Measurements from ENCODE around the gene ENPP1. TPM values are rescaled to one million over a fixed set of nuclear protein-coding genes. Genes with fewer than 3 reads are reported as not detected.

ENPP1 gene
- total RNA-seq, 1 donor: 6.0 TPM

DNA sequence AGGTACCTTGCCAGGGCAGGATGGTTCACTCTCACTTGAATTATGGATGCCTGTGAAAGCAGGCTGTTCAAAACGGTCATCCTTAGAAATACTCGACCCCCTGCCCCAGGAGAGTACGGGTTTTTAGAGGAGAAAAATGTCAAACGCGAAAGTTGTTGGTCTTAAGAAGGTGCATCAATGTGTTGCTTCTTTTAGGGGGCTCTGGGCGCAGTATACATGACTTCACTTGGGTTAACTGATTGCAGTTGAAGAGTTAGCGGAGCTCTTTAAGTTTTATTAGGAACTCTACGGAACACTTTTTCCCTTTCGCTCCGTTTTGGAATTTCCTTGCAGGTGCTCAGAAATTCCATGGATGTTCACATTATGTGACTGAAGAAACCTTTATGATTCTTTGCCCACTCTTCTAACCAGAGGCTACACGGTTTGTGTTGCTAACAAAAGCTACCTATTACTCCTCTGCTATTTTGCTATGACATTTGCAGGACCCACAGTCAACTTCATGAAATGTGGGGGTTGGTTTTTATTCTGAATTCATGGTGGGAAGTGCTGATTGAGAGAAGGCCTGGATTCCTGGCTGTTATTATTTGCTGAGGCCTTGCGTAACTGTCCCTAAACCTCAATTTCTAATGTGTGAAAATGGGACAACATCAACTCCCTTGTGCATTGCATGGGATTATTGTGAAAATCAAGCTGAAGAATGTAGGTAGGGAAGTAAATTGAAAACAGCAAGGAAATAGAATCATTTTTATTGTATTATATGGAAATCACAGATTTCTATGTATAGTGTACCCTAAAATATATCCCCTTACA lies 845 bp downstream of the ENPP1 start:
- TF ChIP-seq CTCF (IDR thresholded peaks at IDR 0.05; ENCODE audit: insufficient read depth, low read depth, low read length): no peak

GRCh38 chr6:131811500-131811899 lies 3.7 kb downstream of the ENPP1 start:
- no peak overlapping the region for H3K4me3 ChIP-seq (ENCODE audit: low read depth, low read length)
- no peak for TF ChIP-seq CTCF (IDR thresholded peaks at IDR 0.05; ENCODE audit: insufficient read depth, low read depth, low read length)
- no peak for DNase-seq (ENCODE audit: low read depth)

More for the DNA sequence above, 845 bp downstream of the ENPP1 start:
- no peak for DNase-seq (ENCODE audit: low read depth)
- H3K4me3 ChIP-seq (ENCODE audit: low read depth, low read length): peak overlapping the region; percentile 60

DNA sequence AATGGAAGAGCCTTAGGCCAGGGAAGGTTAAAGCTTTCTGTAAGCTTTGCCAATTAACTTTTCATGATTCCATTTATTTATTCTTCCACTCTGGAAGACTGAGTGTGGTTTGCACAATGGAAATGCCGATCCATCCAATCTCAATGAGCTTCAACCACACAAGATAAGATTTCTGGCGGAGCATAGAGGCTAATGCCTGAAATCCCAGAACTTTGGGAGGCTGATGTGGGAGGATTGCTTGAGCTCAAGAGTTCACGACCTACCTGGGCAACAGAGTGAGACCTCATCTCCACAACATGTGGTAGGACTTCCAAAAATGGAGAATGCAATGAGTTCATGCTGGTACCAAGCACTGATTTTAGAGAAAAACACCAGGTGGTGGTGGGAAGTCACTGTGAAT lies 6.2 kb downstream of the ENPP1 start:
- no peak for TF ChIP-seq CTCF (IDR thresholded peaks at IDR 0.05; ENCODE audit: insufficient read depth, low read depth, low read length)
- no peak overlapping the region for H3K4me3 ChIP-seq (ENCODE audit: low read depth, low read length)
- DNase-seq (ENCODE audit: low read depth): no peak

GRCh38 chr6:131816869-131817268 lies 9.0 kb downstream of the ENPP1 start:
- no peak overlapping the region for H3K4me3 ChIP-seq (ENCODE audit: low read depth, low read length)
- no peak for DNase-seq (ENCODE audit: low read depth)
- TF ChIP-seq CTCF (IDR thresholded peaks at IDR 0.05; ENCODE audit: insufficient read depth, low read depth, low read length): no peak

DNA sequence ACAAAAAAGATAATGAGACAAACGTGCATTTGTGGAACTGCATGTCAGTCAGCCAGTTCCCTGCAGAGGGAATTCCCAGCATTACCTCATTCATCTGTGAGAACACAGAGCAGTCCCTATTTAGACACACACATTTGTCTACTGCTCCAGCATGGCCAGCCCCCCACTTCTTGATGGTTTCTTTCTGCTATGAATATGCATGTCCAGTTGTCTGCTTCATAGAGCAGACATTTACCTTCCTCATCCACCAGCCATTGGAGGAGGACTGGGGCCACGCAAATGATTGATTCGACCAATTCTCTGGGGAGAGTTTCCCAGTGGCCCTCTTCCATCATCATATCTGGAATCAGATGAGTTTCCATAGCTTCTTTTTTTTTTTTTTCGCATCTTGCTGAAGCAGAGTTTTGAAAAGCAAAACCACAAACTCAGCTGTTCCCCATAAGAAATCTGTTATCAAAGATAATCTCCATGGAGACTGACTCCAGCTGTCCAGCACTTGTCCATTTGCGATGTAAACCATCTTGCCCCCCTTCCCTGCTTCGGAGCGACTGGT lies 11.8 kb downstream of the ENPP1 start:
- DNase-seq (ENCODE audit: low read depth): peak; percentile 90
- H3K4me3 ChIP-seq (ENCODE audit: low read depth, low read length): no peak overlapping the region
- no peak for TF ChIP-seq CTCF (IDR thresholded peaks at IDR 0.05; ENCODE audit: insufficient read depth, low read depth, low read length)

GRCh38 chr6:131821010-131821807 lies 13.4 kb downstream of the ENPP1 start:
- no peak for DNase-seq (ENCODE audit: low read depth)
- no peak overlapping the region for H3K4me3 ChIP-seq (ENCODE audit: low read depth, low read length)
- TF ChIP-seq CTCF (IDR thresholded peaks at IDR 0.05; ENCODE audit: insufficient read depth, low read depth, low read length): no peak
